ENCODE measurements around the gene FHL5.
"Not testable (repeated sequence)": the region's sequence is repeated elsewhere in the genome, so short reads cannot be mapped to it uniquely, and the experiment has no call there.

FHL5 gene

GRCh38 chr6:96611342-96611991, 48.5 kb downstream of the FHL5 start:
- DNase-seq = no peak

- no peak for DNase-seq
Measured at GRCh38 chr6:96613291-96613999, 50.5 kb downstream of the FHL5 start.

- no peak for DNase-seq
Measured at GRCh38 chr6:96620851-96621250, 57.9 kb downstream of the FHL5 start.

- DNase-seq = no peak
Measured at GRCh38 chr6:96621983-96622382, 59.1 kb downstream of the FHL5 start.

GRCh38 chr6:96624957-96625356, 62.0 kb downstream of the FHL5 start:
- no peak for DNase-seq

GRCh38 chr6:96626759-96627364, 63.9 kb downstream of the FHL5 start:
- peak; percentile 4 for DNase-seq

GRCh38 chr6:96631248-96631647, 68.3 kb downstream of the FHL5 start:
- no peak for DNase-seq

- not testable (repeated sequence) for DNase-seq
Measured at GRCh38 chr6:96637979-96638378, 75.1 kb downstream of the FHL5 start.

GRCh38 chr6:96645106-96645505, 82.2 kb downstream of the FHL5 start:
- DNase-seq = no peak

- DNase-seq = no peak
Measured at GRCh38 chr6:96649926-96650325, 87.0 kb downstream of the FHL5 start.

- DNase-seq = no peak
Measured at GRCh38 chr6:96651816-96652215, 88.9 kb downstream of the FHL5 start.

- DNase-seq = no peak
Measured at GRCh38 chr6:96652552-96652951, 89.6 kb downstream of the FHL5 start.

- DNase-seq = no peak
Measured at GRCh38 chr6:96653181-96653580, 90.3 kb downstream of the FHL5 start.

- no peak for DNase-seq
Measured at GRCh38 chr6:96656567-96656966, 93.6 kb downstream of the FHL5 start.

GRCh38 chr6:96657344-96657743, 94.4 kb downstream of the FHL5 start:
- DNase-seq = no peak

- DNase-seq = peak; percentile 61
Measured at GRCh38 chr6:96659084-96659845, 96.3 kb downstream of the FHL5 start.

All from NCI-H2029 (cell line).